GM21447 (cell line): ENCODE results near the gene SLC17A9.
"Not testable (repeated sequence)": the region's sequence is repeated elsewhere in the genome, so short reads cannot be mapped to it uniquely, and the experiment has no call there.

Experiments used
- ATAC-seq: cut with Tn5 transposase; IDR thresholded peaks from one replicate; pipeline ENCODE4 v1.9.1; 2021; ENCODE audit not compliant: unreplicated experiment

SLC17A9 gene

DNA sequence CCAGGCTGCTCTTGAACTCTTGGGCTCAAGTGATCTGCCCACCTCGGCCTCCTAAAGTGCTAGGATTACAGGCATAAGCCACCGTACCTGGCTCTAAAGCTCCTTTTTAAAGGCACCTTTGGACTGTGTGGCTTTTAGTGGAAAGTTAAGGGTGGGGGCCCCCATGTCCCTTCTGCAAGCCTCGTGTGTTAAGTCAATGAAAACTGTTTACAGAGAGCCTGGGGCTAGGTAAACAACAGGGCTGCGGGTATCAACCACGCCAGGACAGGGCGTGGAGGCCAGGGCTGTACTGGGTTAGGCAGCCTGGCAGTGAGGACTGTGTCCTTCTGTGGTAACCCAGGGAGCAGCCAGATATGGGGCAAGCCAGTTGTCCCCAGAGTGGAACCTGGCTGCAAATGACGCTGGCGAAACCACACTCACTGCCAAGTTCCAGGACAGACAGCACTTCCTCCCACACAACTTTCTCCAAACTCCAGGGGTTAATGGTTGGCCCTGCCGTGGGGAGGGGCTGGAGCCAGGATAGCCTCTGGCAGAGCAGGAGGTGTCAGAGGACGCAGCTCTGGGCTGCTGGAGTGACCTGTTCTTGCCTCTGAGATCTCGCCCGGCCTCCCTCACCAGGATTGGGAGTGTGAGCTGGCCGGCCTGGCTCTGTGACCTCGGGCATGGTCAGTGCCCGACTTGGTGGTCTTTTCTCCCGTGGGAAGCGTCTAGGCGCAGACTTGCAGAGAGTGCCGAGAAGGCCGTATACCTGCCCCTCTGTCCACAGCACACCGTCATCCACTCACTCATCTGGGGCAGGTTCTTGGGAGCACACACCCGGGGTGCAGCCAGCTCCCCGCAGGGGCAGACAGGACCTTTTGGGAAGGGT, 3.2 kb downstream of the SLC17A9 start:
- ATAC-seq: no peak

- no peak for ATAC-seq
Observed at GRCh38 chr20:62956387-62957135, 4.1 kb downstream of the SLC17A9 start.

DNA sequence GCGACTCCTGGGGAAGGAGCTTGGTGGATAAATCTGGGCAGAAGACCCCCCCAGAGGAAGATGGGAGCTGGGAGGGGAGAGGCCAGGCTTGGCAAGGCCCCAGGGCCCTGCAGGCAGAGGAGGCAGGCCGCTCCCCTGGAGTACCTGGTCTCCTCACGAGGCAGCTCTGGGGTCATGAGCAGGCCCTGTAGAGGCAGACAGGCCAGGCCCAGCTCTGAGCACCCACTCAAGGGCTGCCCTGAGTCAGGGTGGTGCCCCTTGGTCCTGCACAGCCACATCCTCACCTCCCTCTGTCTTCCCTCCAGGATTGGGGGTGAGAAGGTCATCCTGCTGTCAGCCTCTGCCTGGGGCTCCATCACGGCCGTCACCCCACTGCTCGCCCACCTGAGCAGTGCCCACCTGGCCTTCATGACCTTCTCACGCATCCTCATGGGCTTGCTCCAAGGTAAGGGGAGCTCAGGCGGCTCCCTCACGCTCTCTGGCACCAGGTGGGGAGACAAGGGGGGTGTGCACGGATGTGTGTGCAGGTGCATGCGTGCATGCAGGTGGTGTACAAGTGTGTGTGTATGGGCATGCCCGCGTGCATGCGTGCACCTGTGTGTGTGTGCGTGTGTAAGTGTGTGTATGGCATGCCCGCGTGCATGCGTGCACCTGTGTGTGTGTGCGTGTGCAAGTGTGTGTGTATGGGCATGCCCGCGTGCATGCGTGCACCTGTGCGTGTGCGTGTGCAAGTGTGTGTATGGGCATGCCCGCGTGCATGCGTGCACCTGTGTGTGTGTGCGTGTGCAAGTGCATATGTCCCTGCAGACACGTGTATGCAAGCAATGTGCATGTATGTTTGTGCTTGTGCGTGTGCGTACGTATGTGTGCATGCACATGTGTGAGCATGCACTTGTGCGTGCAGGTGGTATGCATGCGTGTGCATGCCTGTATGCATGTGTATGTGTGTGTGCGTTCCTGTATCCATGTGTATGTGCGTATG, 4.9 kb downstream of the SLC17A9 start:
- no peak for ATAC-seq

- no peak for ATAC-seq
Observed at GRCh38 chr20:62958388-62959100, 6.0 kb downstream of the SLC17A9 start.

DNA sequence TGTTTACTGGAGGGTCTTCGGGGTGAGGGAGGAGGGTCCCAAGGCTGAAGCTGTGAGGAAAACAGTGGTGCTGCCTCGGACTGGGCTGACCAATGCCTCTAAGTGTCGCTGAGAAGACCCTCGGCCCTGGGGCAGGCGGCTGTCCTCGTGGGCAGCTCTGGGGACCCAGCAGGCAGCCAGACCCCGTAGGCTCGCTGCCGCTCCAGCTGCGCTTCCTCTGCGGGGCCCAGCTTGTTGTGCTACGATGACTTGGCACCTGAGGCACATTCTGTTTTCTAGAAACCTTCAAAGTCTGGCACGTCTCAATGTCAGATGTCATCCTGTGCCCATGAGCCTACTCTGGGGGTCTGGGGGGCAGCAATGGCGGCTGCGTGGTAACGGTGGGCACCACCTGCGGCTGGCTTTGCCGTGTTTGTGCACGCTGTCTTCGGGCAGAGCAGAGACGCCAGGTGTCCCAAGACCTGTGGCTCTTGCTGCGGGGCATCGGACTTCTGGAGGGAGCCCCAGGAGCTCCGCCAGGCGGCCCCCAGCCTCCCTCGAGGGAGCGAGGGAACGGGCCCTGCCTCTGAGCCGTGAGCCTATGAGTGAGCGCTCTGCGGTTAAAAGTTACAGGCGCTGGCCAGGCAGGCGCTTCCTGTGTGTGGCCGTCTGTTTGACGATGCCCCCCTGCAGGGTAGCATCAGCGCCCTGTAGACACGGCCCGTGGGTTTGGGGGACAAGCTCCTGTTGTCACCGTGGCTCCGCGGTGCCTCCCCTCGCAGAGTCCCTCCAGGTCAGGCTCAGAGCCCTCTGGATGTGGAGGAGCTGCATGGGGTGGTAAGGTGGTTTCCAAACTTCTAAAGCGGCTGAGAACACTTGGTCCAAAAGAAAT, 6.8 kb downstream of the SLC17A9 start:
- ATAC-seq: no peak

GRCh38 chr20:62959998-62960436, 7.5 kb downstream of the SLC17A9 start:
- ATAC-seq: no peak

GRCh38 chr20:62960446-62961309, 8.2 kb downstream of the SLC17A9 start:
- ATAC-seq: not testable (repeated sequence)

DNA sequence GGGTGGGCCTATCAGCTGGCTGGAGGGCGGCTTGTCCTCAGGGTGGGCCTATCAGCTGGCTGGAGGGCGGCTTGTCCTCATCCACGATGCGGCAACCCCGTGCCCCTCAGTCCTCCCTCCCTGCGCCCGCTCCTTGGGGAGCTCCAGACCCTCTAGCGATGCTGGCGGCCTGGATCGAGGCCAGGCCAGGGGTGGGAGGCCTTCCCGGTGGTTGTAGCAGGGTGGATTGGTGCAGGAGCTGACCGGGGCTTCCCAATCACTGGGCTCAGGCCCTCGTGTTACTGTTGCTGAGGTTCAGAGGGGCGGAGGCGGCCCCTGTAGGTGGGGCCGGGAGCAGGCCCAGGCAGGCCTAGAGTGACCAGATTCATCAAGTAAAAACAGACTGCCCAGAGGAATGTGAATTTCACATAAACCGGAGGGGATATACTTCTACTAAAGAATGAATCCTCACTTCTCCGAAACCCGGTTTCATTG, 8.8 kb downstream of the SLC17A9 start:
- ATAC-seq: no peak

DNA sequence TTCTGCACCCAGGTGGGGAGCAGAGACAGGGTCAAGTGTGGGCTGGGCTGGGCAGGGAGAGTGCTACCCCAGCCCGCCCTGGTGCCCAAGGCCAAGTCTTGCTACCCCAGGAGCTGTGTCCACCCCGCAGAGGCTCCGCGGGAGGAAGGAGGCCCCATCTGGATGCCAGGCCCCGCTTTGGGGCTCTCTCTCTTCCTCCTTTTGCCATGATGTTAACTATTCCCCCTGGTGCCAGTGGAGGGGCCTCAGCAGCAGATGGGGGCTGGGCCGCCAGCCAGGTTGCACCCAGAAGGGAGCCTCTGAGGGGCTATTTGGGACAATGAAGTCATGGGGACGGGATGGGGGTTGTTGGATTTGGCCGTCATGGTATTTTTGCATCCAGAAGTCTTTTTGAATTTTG, 9.3 kb downstream of the SLC17A9 start:
- ATAC-seq: no peak

GRCh38 chr20:62962221-62962879, 9.8 kb downstream of the SLC17A9 start:
- no peak for ATAC-seq

DNA sequence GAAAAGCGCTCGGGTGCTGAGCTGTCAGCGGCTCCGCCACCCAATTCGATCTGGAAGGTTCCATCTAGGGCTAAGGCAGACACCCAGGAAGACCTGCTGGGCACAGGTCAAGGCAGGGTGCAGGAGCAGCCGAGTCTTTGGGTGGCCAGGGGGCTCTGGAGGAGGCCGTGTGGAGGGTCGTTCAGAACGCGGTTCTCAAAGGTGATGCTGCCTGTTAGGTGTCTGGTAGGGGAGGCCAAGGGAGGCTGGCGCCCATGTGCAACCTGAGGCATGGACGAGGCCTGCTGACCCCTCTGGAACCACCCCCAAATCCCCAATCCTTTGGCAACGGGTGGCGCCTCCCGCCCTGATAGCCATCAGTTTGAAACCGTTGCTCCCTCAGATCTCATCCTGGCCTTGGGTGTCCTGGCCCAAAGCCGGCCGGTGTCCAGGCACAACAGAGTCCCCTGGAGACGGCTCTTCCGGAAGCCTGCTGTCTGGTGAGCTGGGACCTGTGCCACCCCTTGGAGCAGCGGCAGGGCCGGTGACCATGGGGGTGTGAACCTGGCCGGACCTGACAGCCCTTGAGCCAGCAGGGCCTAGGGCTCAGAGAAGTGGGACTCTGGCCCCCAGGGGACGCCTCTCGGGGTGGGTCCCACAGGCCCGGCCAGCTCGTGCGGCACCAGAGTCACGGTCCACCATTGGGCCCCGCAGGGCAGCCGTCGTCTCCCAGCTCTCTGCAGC, 10.5 kb downstream of the SLC17A9 start:
- no peak for ATAC-seq

GRCh38 chr20:62963614-62964397, 11.3 kb downstream of the SLC17A9 start:
- no peak for ATAC-seq

DNA sequence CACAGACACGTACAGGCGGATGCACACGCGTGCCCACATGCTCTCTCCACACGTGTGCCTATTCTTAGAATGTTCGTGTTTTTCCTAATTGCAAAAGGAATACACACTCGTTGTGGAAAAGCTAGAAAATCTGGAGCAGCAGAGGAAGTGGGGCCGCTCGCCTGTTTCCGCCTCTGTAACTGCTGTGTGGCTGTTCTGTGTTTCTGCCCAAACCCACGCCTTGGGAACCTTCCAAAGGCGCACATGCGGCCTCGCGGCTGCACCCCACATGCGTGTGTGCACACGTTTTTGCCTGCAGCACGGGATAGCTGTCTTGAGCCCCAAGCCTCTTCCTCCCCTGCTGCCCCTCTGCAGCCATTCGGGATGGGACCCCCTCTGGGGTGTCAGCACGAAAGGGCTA, 12.2 kb downstream of the SLC17A9 start:
- no peak for ATAC-seq

DNA sequence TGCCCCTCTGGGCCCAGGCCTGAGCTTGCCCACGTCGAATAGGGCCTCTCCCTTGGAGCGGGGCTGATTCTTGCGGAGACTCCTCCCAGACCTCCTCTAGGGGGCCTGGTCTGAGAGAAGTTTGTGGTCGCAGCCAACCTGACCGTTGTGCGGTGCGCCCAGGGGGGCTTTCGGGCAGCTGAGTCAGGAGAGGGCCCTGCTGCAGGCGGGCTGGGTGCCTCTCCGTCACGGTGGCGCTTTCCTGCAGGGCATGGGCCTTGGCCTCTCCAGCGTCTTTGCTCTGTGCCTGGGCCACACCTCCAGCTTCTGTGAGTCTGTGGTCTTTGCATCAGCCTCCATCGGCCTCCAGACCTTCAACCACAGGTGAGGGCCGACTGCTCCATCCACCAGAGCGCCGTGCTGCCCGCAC, 12.9 kb downstream of the SLC17A9 start:
- no peak for ATAC-seq

DNA sequence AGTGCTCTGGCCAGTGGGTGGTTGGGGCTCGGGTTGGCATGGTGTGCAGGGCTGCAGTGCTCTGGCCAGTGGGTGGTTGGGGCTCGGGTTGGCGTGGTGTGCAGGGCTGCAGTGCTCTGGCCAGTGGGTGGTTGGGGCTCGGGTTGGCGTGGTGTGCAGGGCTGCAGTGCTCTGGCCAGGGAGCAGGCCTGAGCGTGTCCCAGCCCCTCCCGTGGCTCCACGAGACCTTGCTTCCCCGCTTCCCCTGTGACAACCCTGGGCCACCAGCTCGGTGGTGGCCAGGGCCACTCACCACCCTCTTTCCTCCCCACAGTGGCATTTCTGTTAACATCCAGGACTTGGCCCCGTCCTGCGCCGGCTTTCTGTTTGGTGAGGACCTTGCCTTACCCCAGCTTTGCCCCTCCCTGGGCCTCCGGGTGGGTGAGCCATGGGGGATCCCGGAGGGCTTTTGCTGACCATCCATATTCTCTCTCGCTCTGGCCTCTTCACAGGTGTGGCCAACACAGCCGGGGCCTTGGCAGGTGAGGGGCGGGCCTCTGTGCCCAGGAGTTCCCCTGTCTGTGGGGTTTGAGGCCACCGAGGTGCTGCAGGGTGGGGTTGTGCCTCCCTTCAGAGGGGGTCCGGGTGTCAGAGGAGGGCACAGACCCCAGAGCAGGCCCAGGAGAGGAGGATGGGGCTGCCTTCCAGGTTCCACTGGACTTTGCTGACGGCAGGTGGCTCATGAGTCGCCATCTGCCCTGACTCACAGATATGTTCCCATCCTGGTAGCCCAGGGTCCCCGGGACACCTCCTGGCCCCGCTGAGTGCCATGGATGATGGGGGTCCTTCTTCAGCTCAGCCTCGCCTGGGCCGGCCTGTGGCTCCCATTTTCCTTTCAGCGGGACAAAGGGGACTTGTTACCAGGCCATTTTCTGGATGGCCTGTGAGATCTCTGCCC, 14.0 kb downstream of the SLC17A9 start:
- no peak for ATAC-seq
